Aorta (tissue), 5 donors: Measurements from ENCODE around the gene ADGRE1. TPM values are rescaled to one million over a fixed set of nuclear protein-coding genes. Genes with fewer than 3 reads are reported as not detected.

Experiments
- ATAC-seq: fragments of 200-7000 bp; cut with Tn5 transposase; one replicate; pipeline ENCODE4 v1.9.1; 2022; ENCODE audit warnings: moderate library complexity; ENCODE audit not compliant: low FRiP score
- DNase-seq, 2 donors: peaks; one replicate each; pipeline ENCODE4 v3.0.0-alpha.2; 2020
- H3K27ac ChIP-seq, 2 donors: one replicate each; pipeline ENCODE4 v1.5.1; 2013; ENCODE audit warnings: low read length in 2 of 2, mild to moderate bottlenecking in 2 of 2, moderate library complexity in 2 of 2, control low read depth in 1 of 2, inconsistent platforms in 1 of 2, low read depth in 1 of 2
- H3K27me3 ChIP-seq, 2 donors: one replicate each; pipeline ENCODE4 v1.6.1; 2013; ENCODE audit warnings: control low read depth in 1 of 2, low read length in 1 of 2, mild to moderate bottlenecking in 1 of 2, moderate library complexity in 1 of 2; ENCODE audit not compliant: insufficient read depth in 2 of 2, control insufficient read depth in 1 of 2
- H3K36me3 ChIP-seq, 2 donors: one replicate each; pipeline ENCODE4 v1.6.1; 2013; ENCODE audit warnings: control low read depth in 1 of 2, low read length in 1 of 2, mild to moderate bottlenecking in 1 of 2; ENCODE audit not compliant: insufficient read depth in 2 of 2, control insufficient read depth in 1 of 2
- H3K4me1 ChIP-seq, 2 donors: one replicate each; pipeline ENCODE4 v1.6.1; 2013; ENCODE audit warnings: low read length in 2 of 2, control low read depth in 1 of 2, mild to moderate bottlenecking in 1 of 2, moderate library complexity in 1 of 2; ENCODE audit not compliant: insufficient read depth in 2 of 2, control insufficient read depth in 1 of 2
- H3K4me3 ChIP-seq, 2 donors: one replicate each; pipeline ENCODE4 v1.5.1; 2013; ENCODE audit warnings: low read length in 2 of 2, control low read depth in 1 of 2, mild to moderate bottlenecking in 1 of 2
- H3K9me3 ChIP-seq: one replicate; pipeline ENCODE4 v1.6.1; 2013; ENCODE audit warnings: mild to moderate bottlenecking, low read length; ENCODE audit not compliant: control insufficient read depth
- WGBS, 2 donors: extraction: QIAGEN DNeasy Blood & Tissue Kit; methylation state at CpG; one replicate each; pipeline ENCODE4 v1.1.7; 2013; 5-methylcytosine and 5-hydroxymethylcytosine counted together
- intact Hi-C, 2 donors: fragments of 100-400 bp; cut with DNase I; formaldehyde crosslinking; loops; one replicate each; pipeline versions ENCODE4 v1.14.2 to v1.15.0; 2022
- polyA plus RNA-seq, 2 donors: library from polyadenylated mRNA; stranded (reverse); fragments of 200-250 nt; gene quantifications; one replicate each; pipeline ENCODE4 v1.2.3, GENCODE V29; 2013
- total RNA-seq, 2 donors: library from RNA; stranded (reverse); fragmentation: NEBNext Ultra II Directional; extraction: Animal tissue kit (Norgen Biotek cat#: 25700); gene quantifications; one replicate each; pipeline ENCODE4 v1.2.1, GENCODE V29; 2021
- donor health status: healthy with polysubstance abuse.
- donor health status: Bipolar disorder and iron deficiency.
- donor health status: DM: no; HTN: no; CAD: no.
- donor health status: DM: no; HTN: no; CAD: no.
- donor health status: DM: yes; HTN: yes; CAD: no.

The ADGRE1 gene
- total and polyA plus RNA-seq, 4 donors: 0.08 to 1.6 (median 0.46) TPM

- intact Hi-C loops: no loop called here
- H3K4me3 ChIP-seq: no peak overlapping the region
- DNase-seq (no peak), ATAC-seq (no peak)
- H3K9me3 ChIP-seq: peaks cover 8% of the 10 kb centered on the region
- H3K36me3 ChIP-seq: no peaks in the 10 kb centered on the region
- peaks cover 0 to 3% of the 10 kb centered on the region in 2 donors for H3K27me3 ChIP-seq
- H3K27ac ChIP-seq: no peak overlapping the region
- H3K4me1 ChIP-seq: no peaks in the 10 kb centered on the region
- WGBS, 2 donors: 66% methylated on average over 8 of the region's 8 CpGs
These were observed 3.6 kb downstream of the ADGRE1 start for GRCh38 chr19:6890938-6891337.

- no peak overlapping the region for H3K27ac ChIP-seq
- H3K4me1 ChIP-seq: no peaks in the 10 kb centered on the region
- intact Hi-C loops: no loop called here
- WGBS, 2 donors: 77 to 78% methylated on average over 8 of the region's 8 CpGs
- DNase-seq (no peak), ATAC-seq (no peak)
- H3K4me3 ChIP-seq: no peak overlapping the region
- H3K27me3 ChIP-seq: peaks cover 0 to 3% of the 10 kb centered on the region in 2 donors
- no peaks in the 10 kb centered on the region for H3K36me3 ChIP-seq
- peaks cover 10% of the 10 kb centered on the region for H3K9me3 ChIP-seq
These were observed 4.5 kb downstream of the ADGRE1 start for GRCh38 chr19:6891761-6892385.

- no peak for DNase-seq
- H3K9me3 ChIP-seq: peaks cover 10% of the 10 kb centered on the region
- intact Hi-C loops: no loop called here
- no peaks in the 10 kb centered on the region for H3K4me1 ChIP-seq
- H3K27me3 ChIP-seq: peaks cover 0 to 3% of the 10 kb centered on the region in 2 donors
- 88 to 91% methylated on average over 1 of the region's 1 CpG for WGBS, 2 donors
- no peak overlapping the region for H3K4me3 ChIP-seq
- no peak overlapping the region for H3K27ac ChIP-seq
- no peaks in the 10 kb centered on the region for H3K36me3 ChIP-seq
- ATAC-seq: no peak
These were observed 6.9 kb downstream of the ADGRE1 start for GRCh38 chr19:6894313-6894712.

GRCh38 chr19:6903446-6903845, 16.1 kb downstream of the ADGRE1 start:
- no peak overlapping the region for H3K27ac ChIP-seq

GRCh38 chr19:6906559-6907060, 19.2 kb downstream of the ADGRE1 start:
- no peak overlapping the region for H3K27ac ChIP-seq
- peaks cover 10% of the 10 kb centered on the region for H3K9me3 ChIP-seq
- ATAC-seq: no peak
- no peak overlapping the region for H3K4me3 ChIP-seq
- no peak for DNase-seq
- H3K36me3 ChIP-seq: no peaks in the 10 kb centered on the region
- intact Hi-C loops: no loop called here
- H3K27me3 ChIP-seq: no peaks in the 10 kb centered on the region
- H3K4me1 ChIP-seq: no peaks in the 10 kb centered on the region
- WGBS, 2 donors: 43 to 77% methylated on average over 3 of the region's 3 CpGs

More at GRCh38 chr19:6903446-6903845, 16.1 kb downstream of the ADGRE1 start:
- H3K27me3 ChIP-seq: no peaks in the 10 kb centered on the region
- intact Hi-C loops: no loop called here
- no peak overlapping the region for H3K4me3 ChIP-seq
- H3K4me1 ChIP-seq: no peaks in the 10 kb centered on the region
- no peaks in the 10 kb centered on the region for H3K36me3 ChIP-seq
- ATAC-seq (no peak), DNase-seq (no peak)
- peaks cover 17% of the 10 kb centered on the region for H3K9me3 ChIP-seq

- WGBS, 2 donors: 38 to 42% methylated on average over 3 of the region's 3 CpGs
- Histone ChIP-seq H3K27me3 (no peaks in the 10 kb centered on the region), H3K4me1 (no peaks in the 10 kb centered on the region), H3K36me3 (no peaks in the 10 kb centered on the region), H3K4me3 (no peak overlapping the region), H3K9me3 (peaks cover 13% of the 10 kb centered on the region), H3K27ac (no peak overlapping the region)
- intact Hi-C loops: no loop called here
- DNase-seq (no peak), ATAC-seq (no peak)
These were observed 24.1 kb downstream of the ADGRE1 start for GRCh38 chr19:6911523-6911922.

- no peak for DNase-seq
- H3K27me3 ChIP-seq: no peaks in the 10 kb centered on the region
- no peaks in the 10 kb centered on the region for H3K36me3 ChIP-seq
- H3K4me1 ChIP-seq: no peaks in the 10 kb centered on the region
- 44 to 56% methylated on average over 2 of the region's 2 CpGs for WGBS, 2 donors
- intact Hi-C loops: no loop called here
- H3K27ac ChIP-seq: no peak overlapping the region
- peaks cover 7% of the 10 kb centered on the region for H3K9me3 ChIP-seq
- no peak for ATAC-seq
- no peak overlapping the region for H3K4me3 ChIP-seq
These were observed 26.9 kb downstream of the ADGRE1 start for GRCh38 chr19:6914321-6914720.

- no peaks in the 10 kb centered on the region for H3K27me3 ChIP-seq
- H3K4me3 ChIP-seq: no peak overlapping the region
- intact Hi-C loops: no loop called here
- H3K9me3 ChIP-seq: peaks cover 7% of the 10 kb centered on the region
- 79 to 80% methylated on average over 3 of the region's 3 CpGs for WGBS, 2 donors
- H3K36me3 ChIP-seq: no peaks in the 10 kb centered on the region
- no peak for ATAC-seq
- no peak for DNase-seq
- H3K4me1 ChIP-seq: no peaks in the 10 kb centered on the region
- H3K27ac ChIP-seq: no peak overlapping the region
These were observed 29.6 kb downstream of the ADGRE1 start for GRCh38 chr19:6916952-6917351.

GRCh38 chr19:6925386-6925785, 38.0 kb downstream of the ADGRE1 start:
- H3K9me3 ChIP-seq: peaks cover 4% of the 10 kb centered on the region
- no peaks in the 10 kb centered on the region for H3K36me3 ChIP-seq
- H3K4me3 ChIP-seq: no peak overlapping the region
- no peak overlapping the region for H3K27ac ChIP-seq
- ATAC-seq (no peak), DNase-seq (no peak)
- intact Hi-C loops: no loop called here
- H3K27me3 ChIP-seq: no peaks in the 10 kb centered on the region
- 79% methylated on average over 7 of the region's 7 CpGs for WGBS, 2 donors
- H3K4me1 ChIP-seq: no peaks in the 10 kb centered on the region
